Nephron (organoid): ENCODE data around the gene RAB23.

Experiments used
- H3K27ac Mint-ChIP-seq, 3 experiments: 2 replicates each; pipeline ENCODE4 v1.8.0; 2020; ENCODE audit warnings: mixed read lengths in 3 of 3, mild to moderate bottlenecking in 2 of 3, moderate library complexity in 1 of 3
- H3K27me3 Mint-ChIP-seq: 2 replicates; pipeline ENCODE4 v1.8.0; 2021; ENCODE audit warnings: low read depth, mild to moderate bottlenecking, moderate library complexity, mixed read lengths
- H3K36me3 Mint-ChIP-seq: 2 replicates; pipeline ENCODE4 v1.8.0; 2020; ENCODE audit warnings: low read depth, mixed read lengths
- H3K4me1 Mint-ChIP-seq: 2 replicates; pipeline ENCODE4 v1.8.0; 2020; ENCODE audit warnings: mixed read lengths
- H3K4me3 Mint-ChIP-seq, 3 experiments: 2 replicates each; pipeline ENCODE4 v1.8.0; 2020; ENCODE audit warnings: mild to moderate bottlenecking in 3 of 3, mixed read lengths in 3 of 3, moderate library complexity in 2 of 3
- H3K9me3 Mint-ChIP-seq: 2 replicates; pipeline ENCODE4 v1.8.0; 2020; ENCODE audit warnings: mixed read lengths
- CTCF ChIP-seq, 3 experiments: fragments of 200-600 bp; sonication (generic); IDR thresholded peaks; one replicate each; pipeline ENCODE4 v1.5.0; 2021; ENCODE audit warnings: antibody characterized with exemption in 3 of 3; ENCODE audit not compliant: unreplicated experiment in 3 of 3

The RAB23 gene

GRCh38 chr6:57220083-57220703, 1.9 kb downstream of the RAB23 start:
- Mint-ChIP-seq H3K9me3 (peaks cover 34% of the 10 kb centered on the region), H3K27me3 (no peaks in the 10 kb centered on the region), H3K27ac (peak overlapping the region in 1 of 3 experiments; percentile 38), H3K4me3 (peak overlapping the region; percentile 74 to 87 (median 87)), H3K4me1 (peaks cover 38% of the 10 kb centered on the region), H3K36me3 (peaks cover 46% of the 10 kb centered on the region)
- TF ChIP-seq CTCF (IDR thresholded peaks at IDR 0.05; ENCODE audit: unreplicated experiment in 3 of 3) = no peak

GRCh38 chr6:57217270-57217669, 4.8 kb downstream of the RAB23 start:
- no peak for TF ChIP-seq CTCF (IDR thresholded peaks at IDR 0.05; ENCODE audit: unreplicated experiment in 3 of 3)
- H3K4me3 Mint-ChIP-seq = peak overlapping the region in 1 of 3 experiments; percentile 5
- no peak overlapping the region for H3K27ac Mint-ChIP-seq
- H3K9me3 Mint-ChIP-seq = peaks cover 42% of the 10 kb centered on the region
- peaks cover 22% of the 10 kb centered on the region for H3K4me1 Mint-ChIP-seq
- no peaks in the 10 kb centered on the region for H3K27me3 Mint-ChIP-seq
- peaks cover 63% of the 10 kb centered on the region for H3K36me3 Mint-ChIP-seq

GRCh38 chr6:57216235-57217101, 5.6 kb downstream of the RAB23 start:
- Mint-ChIP-seq H3K4me3 (peak overlapping the region in 1 of 3 experiments; percentile 39), H3K36me3 (peaks cover 62% of the 10 kb centered on the region), H3K4me1 (peaks cover 21% of the 10 kb centered on the region), H3K27ac (no peak overlapping the region), H3K9me3 (peaks cover 40% of the 10 kb centered on the region), H3K27me3 (no peaks in the 10 kb centered on the region)
- TF ChIP-seq CTCF (IDR thresholded peaks at IDR 0.05; ENCODE audit: unreplicated experiment in 3 of 3) = no peak

- no peak for TF ChIP-seq CTCF (IDR thresholded peaks at IDR 0.05; ENCODE audit: unreplicated experiment in 3 of 3)
These were observed 6.8 kb downstream of the RAB23 start for GRCh38 chr6:57215260-57215659.

GRCh38 chr6:57210060-57210459, 12.0 kb downstream of the RAB23 start:
- H3K4me1 Mint-ChIP-seq = peaks cover 5% of the 10 kb centered on the region
- no peaks in the 10 kb centered on the region for H3K27me3 Mint-ChIP-seq
- H3K27ac Mint-ChIP-seq = peak overlapping the region in 1 of 3 experiments; percentile 34
- peaks cover 20% of the 10 kb centered on the region for H3K36me3 Mint-ChIP-seq
- no peak for TF ChIP-seq CTCF (IDR thresholded peaks at IDR 0.05; ENCODE audit: unreplicated experiment in 3 of 3)
- H3K4me3 Mint-ChIP-seq = no peak overlapping the region
- peaks cover 6% of the 10 kb centered on the region for H3K9me3 Mint-ChIP-seq

More at GRCh38 chr6:57215260-57215659, 6.8 kb downstream of the RAB23 start:
- peaks cover 12% of the 10 kb centered on the region for H3K4me1 Mint-ChIP-seq
- H3K27me3 Mint-ChIP-seq = no peaks in the 10 kb centered on the region
- H3K9me3 Mint-ChIP-seq = peaks cover 36% of the 10 kb centered on the region
- H3K4me3 Mint-ChIP-seq = no peak overlapping the region
- peaks cover 58% of the 10 kb centered on the region for H3K36me3 Mint-ChIP-seq
- no peak overlapping the region for H3K27ac Mint-ChIP-seq
